Mammary epithelial cell (primary cell): ENCODE data around the gene DBH.

Experiments
- CTCF ChIP-seq, 2 donors: IDR thresholded peaks in 1 of 2; conservative IDR thresholded peaks in 1 of 2; 2 replicates each; pipeline ENCODE4 v1.5.1; 2011 to 2012; ENCODE audit warnings: inconsistent platforms in 2 of 2, low read length in 2 of 2, mild to moderate bottlenecking in 2 of 2, control low read depth in 1 of 2, low read depth in 1 of 2; ENCODE audit not compliant: insufficient read depth in 1 of 2; ENCODE audit errors: extremely low read depth in 1 of 2
- EZH2 ChIP-seq: IDR thresholded peaks from 2 replicates; pipeline ENCODE4 v1.6.1; 2012; ENCODE audit warnings: low read length, inconsistent platforms, borderline replicate concordance

- TF ChIP-seq CTCF (conservative IDR thresholded peaks at IDR 0.05 in 1 of 2, IDR thresholded peaks at IDR 0.05 in 1 of 2; ENCODE audit: extremely low read depth in 1 of 2, insufficient read depth in 1 of 2, low read depth in 1 of 2, low read length in 2 of 2) (no peak), EZH2 (no peak)
Observed at GRCh38 chr9:133606708-133607025, 29.5 kb upstream of the DBH start.
